Common myeloid progenitor, CD34-positive (primary cell): Measurements from ENCODE around the gene C2orf92.
"Not testable (repeated sequence)": the region's sequence is repeated elsewhere in the genome, so short reads cannot be mapped to it uniquely, and the experiment has no call there.

Source experiments
- CTCF ChIA-PET: fragments of 350-600 bp; sonication (Branson Sonifier 250); formaldehyde crosslinking; loops from one replicate; lab custom pipeline; 2021; ENCODE audit warnings: antibody characterized with exemption; lab: Charles Lee
- POLR2A ChIA-PET: fragments of 350-600 bp; sonication (Branson Sonifier 250); formaldehyde crosslinking; loops from one replicate; lab custom pipeline; 2021; ENCODE audit warnings: antibody characterized with exemption; lab: Charles Lee
- DNase-seq, 3 donors: peaks; one replicate each; pipeline versions ENCODE4 v3.0.0 to v3.0.0-alpha.2; 2013
- H3K27ac ChIP-seq, 2 experiments: 1 replicate in 1 of 2; 2 replicates in 1 of 2; pipeline ENCODE4 v1.7.0; 2013; ENCODE audit warnings: inconsistent platforms in 2 of 2, low read length in 2 of 2, mild to moderate bottlenecking in 2 of 2, low read depth in 1 of 2, moderate library complexity in 1 of 2; ENCODE audit not compliant: severe bottlenecking in 2 of 2, insufficient read depth in 1 of 2, poor library complexity in 1 of 2
- H3K27me3 ChIP-seq, 5 experiments: replicated peaks in 2 of 5; 1 replicate in 3 of 5; 2 replicates in 2 of 5; pipeline versions ENCODE4 v1.6.1 to v1.7.0; 2013; ENCODE audit warnings: low read length in 4 of 5, mild to moderate bottlenecking in 2 of 5, moderate library complexity in 2 of 5, inconsistent platforms in 1 of 5; ENCODE audit not compliant: insufficient read depth in 5 of 5, control insufficient read depth in 4 of 5
- H3K36me3 ChIP-seq, 4 experiments: 1 replicate in 2 of 4; 2 replicates in 2 of 4; pipeline versions ENCODE4 v1.6.1 to v1.7.0; 2013; ENCODE audit warnings: low read length in 3 of 4, control low read depth in 1 of 4, mild to moderate bottlenecking in 1 of 4; ENCODE audit not compliant: control insufficient read depth in 4 of 4, insufficient read depth in 4 of 4
- H3K4me1 ChIP-seq, 4 experiments: 1 replicate in 3 of 4; 2 replicates in 1 of 4; pipeline versions ENCODE4 v1.6.1 to v1.7.1; 2013; ENCODE audit warnings: low read length in 3 of 4, mild to moderate bottlenecking in 3 of 4, control low read depth in 1 of 4, inconsistent platforms in 1 of 4, moderate library complexity in 1 of 4; ENCODE audit not compliant: control insufficient read depth in 4 of 4, insufficient read depth in 4 of 4; ENCODE audit errors: control extremely low read depth in 1 of 4
- H3K4me3 ChIP-seq, 7 experiments: 1 replicate in 4 of 7; 2 replicates in 3 of 7; pipeline versions ENCODE4 v1.5.1 to v1.7.0; 2013; ENCODE audit warnings: mild to moderate bottlenecking in 7 of 7, low read length in 6 of 7, moderate library complexity in 6 of 7, inconsistent platforms in 2 of 7, low read depth in 2 of 7, control low read depth in 1 of 7; ENCODE audit not compliant: insufficient read depth in 4 of 7, control insufficient read depth in 1 of 7; ENCODE audit errors: extremely low read depth in 1 of 7
- H3K9me3 ChIP-seq, 5 experiments: 1 replicate in 4 of 5; 2 replicates in 1 of 5; pipeline versions ENCODE4 v1.6.1 to v1.7.1; 2013; ENCODE audit warnings: low read length in 4 of 5, mild to moderate bottlenecking in 2 of 5, inconsistent platforms in 1 of 5, low read depth in 1 of 5, moderate library complexity in 1 of 5; ENCODE audit not compliant: control insufficient read depth in 4 of 5, insufficient read depth in 2 of 5; ENCODE audit errors: control extremely low read depth in 1 of 5
- WGBS: methylation state at CpG from one replicate; pipeline ENCODE4 v1.1.5; 2013; ENCODE audit not compliant: insufficient coverage; 5-methylcytosine and 5-hydroxymethylcytosine counted together

The C2orf92 gene

DNA sequence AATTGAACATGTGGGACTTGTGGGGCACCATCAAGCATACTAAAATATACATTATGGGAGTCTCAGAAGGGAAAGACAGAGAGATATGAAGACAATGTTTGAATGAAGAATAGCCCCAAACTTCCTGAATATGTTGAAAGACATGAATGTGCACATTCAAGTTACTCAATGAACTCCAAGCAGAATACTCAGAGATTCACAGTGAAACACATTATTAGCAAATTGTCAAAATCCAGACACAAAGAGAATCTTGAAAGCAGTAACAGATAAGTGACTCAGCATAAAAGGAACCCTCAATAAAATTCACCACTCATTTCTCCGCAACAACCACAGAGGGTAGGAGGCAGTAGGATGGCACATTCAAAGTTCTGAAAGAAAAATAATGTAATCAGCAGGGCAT, 8.8 kb downstream of the C2orf92 start:
- POLR2A ChIA-PET, result no interaction called here
- peaks cover 7 to 28% (median 20%) of the 10 kb centered on the region in 4 experiments for H3K4me1 ChIP-seq
- no peak overlapping the region for H3K4me3 ChIP-seq
- H3K36me3 ChIP-seq, result no peaks in the 10 kb centered on the region
- no peak for DNase-seq
- peaks cover 0 to 2% (median 0%) of the 10 kb centered on the region in 5 experiments for H3K9me3 ChIP-seq
- CTCF ChIA-PET, result no interaction called here
- H3K27me3 ChIP-seq, result no peaks in the 10 kb centered on the region
- WGBS, result no CpG with 5 or more reads among the region's 1 CpG
- H3K27ac ChIP-seq, result no peak overlapping the region

GRCh38 chr2:97687235-97687634, 17.7 kb downstream of the C2orf92 start:
- DNase-seq, H3K36me3 ChIP-seq, H3K27me3 ChIP-seq, H3K4me1 ChIP-seq, H3K27ac ChIP-seq, H3K4me3 ChIP-seq, POLR2A ChIA-PET, H3K9me3 ChIP-seq: not testable (repeated sequence)
- WGBS, result 100% methylated on average over 1 of the region's 3 CpGs
- CTCF ChIA-PET, result interaction anchor here (1.0 to 1.6 kb wide), 3 partner anchors 9 to 39 kb away, joined by 3 to 5 read pairs (median 3); no protein-coding TSS in a partner anchor

DNA sequence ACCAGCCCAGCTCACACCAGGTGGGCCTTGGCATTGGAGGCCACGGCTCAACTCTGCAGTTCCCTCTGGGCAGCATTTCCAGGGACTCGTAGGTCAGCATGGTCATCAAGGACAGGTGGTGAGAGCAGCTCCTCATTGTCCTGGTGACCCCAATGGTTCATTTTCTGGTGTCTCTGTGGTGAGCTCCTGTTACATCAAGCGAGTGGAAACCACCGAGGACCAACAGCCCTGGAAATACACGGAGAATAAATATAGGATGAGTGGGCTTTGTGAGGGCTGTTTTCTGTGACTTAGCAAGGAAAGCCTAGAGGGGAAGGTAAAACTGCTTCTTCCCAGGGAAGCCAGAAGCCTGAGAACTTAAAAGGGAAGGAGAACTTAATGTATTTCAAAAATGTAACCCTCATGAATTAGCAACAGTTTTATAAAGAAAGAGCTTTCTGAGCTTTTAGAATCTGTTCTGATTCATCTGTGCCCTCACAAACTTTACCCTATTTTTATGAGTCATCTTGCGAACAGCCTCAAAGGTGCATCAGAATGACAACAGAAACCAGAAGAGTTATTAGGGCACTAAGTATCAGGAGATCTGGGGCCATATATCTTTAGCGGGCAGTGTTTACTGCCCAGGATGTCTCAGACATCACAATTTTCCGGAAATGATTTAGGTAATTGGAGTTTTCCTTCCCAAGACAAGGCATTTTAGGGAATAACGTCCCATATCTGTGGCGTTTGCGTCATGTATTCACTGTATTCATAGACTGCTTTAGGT, 18.7 kb downstream of the C2orf92 start:
- Histone ChIP-seq H3K4me3 (no peak overlapping the region), H3K27me3 (no peaks in the 10 kb centered on the region), H3K36me3 (no peaks in the 10 kb centered on the region), H3K4me1 (peaks cover 0 to 8% (median 4%) of the 10 kb centered on the region in 4 experiments), H3K9me3 (peaks cover 0 to 2% (median 0%) of the 10 kb centered on the region in 5 experiments), H3K27ac (no peak overlapping the region)
- POLR2A ChIA-PET, result no interaction called here
- 96% methylated on average over 8 of the region's 11 CpGs for WGBS
- CTCF ChIA-PET, result no interaction called here
- no peak for DNase-seq

GRCh38 chr2:97691166-97691565, 21.7 kb downstream of the C2orf92 start:
- no peak for DNase-seq
- CTCF ChIA-PET, result interaction anchor here (1.2 to 1.6 kb wide), 3 partner anchors 9 to 101 kb away, joined by 3 to 7 read pairs (median 5); no protein-coding TSS in a partner anchor
- Histone ChIP-seq H3K27me3 (no peaks in the 10 kb centered on the region), H3K27ac (no peak overlapping the region), H3K9me3 (peaks cover 0 to 1% (median 0%) of the 10 kb centered on the region in 5 experiments), H3K36me3 (no peaks in the 10 kb centered on the region), H3K4me1 (peaks cover 0 to 8% (median 4%) of the 10 kb centered on the region in 4 experiments), H3K4me3 (no peak overlapping the region)
- POLR2A ChIA-PET, result interaction anchor here (0.8 kb wide), 2 partner anchors 17 to 27 kb away, joined by 3 read pairs; no protein-coding TSS in a partner anchor
- WGBS, result 100% methylated on average over 3 of the region's 6 CpGs

- Histone ChIP-seq H3K27ac (no peak overlapping the region), H3K4me1 (peaks cover 0 to 12% (median 4%) of the 10 kb centered on the region in 4 experiments), H3K4me3 (no peak overlapping the region), H3K27me3 (no peaks in the 10 kb centered on the region), H3K9me3 (peaks cover 0 to 1% (median 0%) of the 10 kb centered on the region in 5 experiments), H3K36me3 (no peaks in the 10 kb centered on the region)
- ChIA-PET POLR2A (no interaction called here), CTCF (no interaction called here)
- no peak for DNase-seq
These were observed 24.0 kb downstream of the C2orf92 start for GRCh38 chr2:97693476-97693875.

- H3K27ac ChIP-seq, result no peak overlapping the region
- H3K36me3 ChIP-seq, result no peaks in the 10 kb centered on the region
- no peak overlapping the region for H3K4me3 ChIP-seq
- H3K4me1 ChIP-seq, result peaks cover 0 to 12% (median 5%) of the 10 kb centered on the region in 4 experiments
- peaks cover 0 to 1% (median 0%) of the 10 kb centered on the region in 5 experiments for H3K9me3 ChIP-seq
- CTCF ChIA-PET, result interaction anchor here (0.6 to 6.5 kb wide), 12 partner anchors 9 to 1689 kb away, joined by 3 to 111 read pairs (median 20); partner anchors contain the start of genes ACTR1B, ANKRD36B, C2orf92 and COX5B
- 100% methylated on average over 2 of the region's 5 CpGs for WGBS
- H3K27me3 ChIP-seq, result no peaks in the 10 kb centered on the region
- POLR2A ChIA-PET, result interaction anchor here (2.7 kb wide), 1 partner anchor 31 kb away, joined by 10 read pairs; the partner anchor contains the start of gene ACTR1B
- DNase-seq, result no peak
These were observed 26.2 kb downstream of the C2orf92 start for GRCh38 chr2:97695744-97696143.
